Mucosa of stomach (tissue), 1 donor: Measurements from ENCODE around the gene RAB26.
A peak's percentile ranks its signal among the peaks of the same experiment; 100 is the strongest.
"Not testable (repeated sequence)": the region's sequence is repeated elsewhere in the genome, so short reads cannot be mapped to it uniquely, and the experiment has no call there.

ENCODE experiments used
- H3K27me3 ChIP-seq: one replicate; pipeline ENCODE4 v1.7.0; 2013; ENCODE audit warnings: mild to moderate bottlenecking, low read length; ENCODE audit not compliant: control insufficient read depth, insufficient read depth
- H3K36me3 ChIP-seq: one replicate; pipeline ENCODE4 v1.7.0; 2013; ENCODE audit warnings: low read length; ENCODE audit not compliant: control insufficient read depth, insufficient read depth
- H3K4me1 ChIP-seq: one replicate; pipeline ENCODE4 v1.7.0; 2013; ENCODE audit warnings: mild to moderate bottlenecking, low read length; ENCODE audit not compliant: control insufficient read depth, insufficient read depth
- H3K4me3 ChIP-seq: one replicate; pipeline ENCODE4 v1.7.0; 2013; ENCODE audit warnings: low read length
- H3K9ac ChIP-seq: one replicate; pipeline ENCODE4 v1.7.0; 2013; ENCODE audit warnings: mild to moderate bottlenecking, low read length, moderate library complexity
- H3K9me3 ChIP-seq: one replicate; pipeline ENCODE4 v1.7.0; 2013; ENCODE audit warnings: mild to moderate bottlenecking, low read length, moderate library complexity; ENCODE audit not compliant: control insufficient read depth
- donor health status: Pancreatic carcinoma.

Gene RAB26

DNA sequence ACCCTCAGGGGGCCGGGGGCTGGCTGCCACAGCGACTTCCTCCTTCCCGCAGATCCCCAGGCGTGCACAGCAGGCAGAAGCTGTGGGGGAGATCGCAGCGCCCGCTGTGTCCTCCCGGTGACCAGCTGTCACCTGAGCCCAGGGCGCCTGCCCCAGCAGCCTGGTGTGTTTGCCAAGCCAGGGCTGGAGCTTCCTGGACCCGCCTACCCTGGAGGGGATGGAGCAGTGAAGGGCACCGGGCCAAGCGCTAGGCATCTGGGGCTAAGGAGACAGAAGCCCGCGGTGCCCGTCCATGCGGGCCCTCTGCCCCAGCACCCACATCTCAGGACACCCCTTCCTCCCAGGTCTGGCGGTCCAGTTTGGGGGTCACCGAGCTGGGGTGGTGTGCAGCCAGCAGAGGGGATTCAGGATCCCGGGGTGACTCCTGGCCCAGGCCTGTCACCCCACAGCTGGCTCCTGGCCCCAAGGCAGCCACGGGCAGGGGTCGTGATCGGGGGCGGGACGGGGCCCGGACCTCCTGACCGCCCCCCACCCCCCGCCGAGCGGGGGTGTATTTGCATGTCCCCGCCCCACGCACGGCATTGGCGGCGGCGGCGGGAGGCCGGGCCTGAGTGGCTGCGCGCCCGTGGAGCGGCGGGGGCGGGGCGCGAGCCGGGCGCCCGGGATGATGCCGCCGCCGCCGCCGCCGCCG is at the start of gene RAB26:
RAB26 (plus strand) TSS at position 645 of the 691 bp plus-strand sequence. CDS start 159 bp downstream, outside the sequence.
- H3K36me3 ChIP-seq = no peaks in the 10 kb centered on the region
- peaks cover 54% of the 10 kb centered on the region for H3K4me1 ChIP-seq
- no peaks in the 10 kb centered on the region for H3K9me3 ChIP-seq
- peak within 1 kb of the TSS; percentile 14 for H3K4me3 ChIP-seq
- H3K9ac ChIP-seq = peak within 1 kb of the TSS; percentile 64
- no peaks in the 10 kb centered on the region for H3K27me3 ChIP-seq

DNA sequence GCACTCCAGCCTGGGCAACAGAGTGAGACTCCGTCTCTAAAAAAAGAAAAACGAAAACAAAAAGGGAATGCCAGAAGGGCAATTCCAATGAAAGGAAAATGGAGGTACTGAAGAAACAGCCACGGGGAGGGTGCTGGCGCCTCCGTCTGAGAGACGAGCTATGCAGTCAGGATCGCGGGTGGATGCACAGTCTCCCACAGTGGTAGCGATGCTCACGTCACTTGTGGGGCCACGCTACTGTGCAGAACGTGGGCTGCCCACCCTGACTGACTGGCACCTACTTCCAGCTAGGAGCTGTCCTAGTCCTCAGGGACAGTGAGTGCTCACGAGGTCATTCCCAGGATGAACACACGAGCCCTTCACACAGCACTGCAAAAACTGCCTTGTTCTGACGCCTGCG is 46.8 kb upstream of the RAB26 start:
- H3K9ac ChIP-seq, H3K9me3 ChIP-seq, H3K36me3 ChIP-seq, H3K4me3 ChIP-seq, H3K27me3 ChIP-seq, H3K4me1 ChIP-seq: not testable (repeated sequence)

- no peak overlapping the region for H3K4me3 ChIP-seq
- H3K36me3 ChIP-seq = no peaks in the 10 kb centered on the region
- no peaks in the 10 kb centered on the region for H3K4me1 ChIP-seq
- no peak overlapping the region for H3K9ac ChIP-seq
- no peaks in the 10 kb centered on the region for H3K9me3 ChIP-seq
- no peaks in the 10 kb centered on the region for H3K27me3 ChIP-seq
Observed at GRCh38 chr16:2102471-2102870, 46.0 kb upstream of the RAB26 start.

- not testable (repeated sequence) for H3K9me3 ChIP-seq, H3K4me3 ChIP-seq, H3K9ac ChIP-seq, H3K36me3 ChIP-seq, H3K27me3 ChIP-seq, H3K4me1 ChIP-seq
Observed at GRCh38 chr16:2104464-2104863, 44.0 kb upstream of the RAB26 start.

GRCh38 chr16:2105291-2105690 is 43.1 kb upstream of the RAB26 start:
- H3K27me3 ChIP-seq, H3K9ac ChIP-seq, H3K9me3 ChIP-seq, H3K36me3 ChIP-seq, H3K4me3 ChIP-seq, H3K4me1 ChIP-seq: not testable (repeated sequence)

DNA sequence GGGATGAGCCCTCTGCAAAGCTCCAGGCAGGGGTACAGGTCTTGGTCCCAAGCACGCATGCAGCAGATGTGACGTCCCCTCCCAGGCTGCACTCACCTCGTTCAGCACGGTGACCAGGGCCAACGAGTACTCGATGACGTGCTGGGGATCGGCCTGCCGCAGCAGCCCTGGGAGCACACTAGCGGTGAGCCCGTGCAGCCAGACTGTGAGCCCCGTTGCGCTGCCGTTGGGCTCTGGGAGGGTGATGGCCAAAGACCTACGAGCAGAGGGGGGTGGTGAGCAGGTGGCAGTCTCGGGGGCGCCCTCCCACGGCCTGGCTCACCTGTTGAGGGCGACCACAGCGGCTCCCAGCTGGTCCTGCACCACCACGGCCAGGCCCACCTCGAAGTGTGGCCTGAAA is 42.7 kb upstream of the RAB26 start:
- H3K9me3 ChIP-seq, H3K4me1 ChIP-seq, H3K36me3 ChIP-seq, H3K9ac ChIP-seq, H3K27me3 ChIP-seq, H3K4me3 ChIP-seq: not testable (repeated sequence)

- H3K9me3 ChIP-seq, H3K9ac ChIP-seq, H3K27me3 ChIP-seq, H3K36me3 ChIP-seq, H3K4me3 ChIP-seq, H3K4me1 ChIP-seq: not testable (repeated sequence)
Observed at GRCh38 chr16:2106211-2106610, 42.2 kb upstream of the RAB26 start.

GRCh38 chr16:2107121-2107790 is 41.2 kb upstream of the RAB26 start:
- not testable (repeated sequence) for H3K9me3 ChIP-seq, H3K27me3 ChIP-seq, H3K4me3 ChIP-seq, H3K9ac ChIP-seq, H3K4me1 ChIP-seq, H3K36me3 ChIP-seq

DNA sequence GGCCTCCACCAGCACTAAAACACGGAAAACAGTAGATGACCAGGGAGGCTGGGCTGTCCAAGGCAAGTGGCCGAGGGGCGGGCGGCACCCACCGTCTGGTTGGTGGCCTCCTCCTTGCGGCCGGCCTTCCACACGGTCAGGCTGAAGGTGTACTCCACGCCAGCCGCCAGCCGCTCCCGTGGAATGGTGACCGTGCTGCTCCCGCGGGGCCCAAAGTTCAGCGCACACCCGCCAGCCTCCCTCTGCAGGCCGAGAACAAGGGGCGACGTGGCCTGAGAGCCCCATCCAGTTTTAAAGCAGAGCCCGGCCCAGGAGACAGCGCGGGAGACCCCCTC is 40.7 kb upstream of the RAB26 start:
- not testable (repeated sequence) for H3K36me3 ChIP-seq, H3K9ac ChIP-seq, H3K4me3 ChIP-seq, H3K4me1 ChIP-seq, H3K9me3 ChIP-seq, H3K27me3 ChIP-seq

- not testable (repeated sequence) for H3K9me3 ChIP-seq, H3K4me1 ChIP-seq, H3K4me3 ChIP-seq, H3K36me3 ChIP-seq, H3K9ac ChIP-seq, H3K27me3 ChIP-seq
Observed at GRCh38 chr16:2108446-2109270, 39.8 kb upstream of the RAB26 start.

- not testable (repeated sequence) for H3K9ac ChIP-seq, H3K9me3 ChIP-seq, H3K4me1 ChIP-seq, H3K36me3 ChIP-seq, H3K27me3 ChIP-seq, H3K4me3 ChIP-seq
Observed at GRCh38 chr16:2109271-2109580, 39.2 kb upstream of the RAB26 start.

GRCh38 chr16:2109872-2110271 is 38.6 kb upstream of the RAB26 start:
- H3K9ac ChIP-seq, H3K4me1 ChIP-seq, H3K9me3 ChIP-seq, H3K4me3 ChIP-seq, H3K27me3 ChIP-seq, H3K36me3 ChIP-seq: not testable (repeated sequence)
